ENCODE results near the gene FYN. TPM values are rescaled to one million over a fixed set of nuclear protein-coding genes. Genes with fewer than 3 reads are reported as not detected.

The FYN gene
- total and polyA plus RNA-seq, 2 of the 8 experiments (the other 6 are each of a cell fraction or from before 2014, with no cell fraction given) = 46.8 to 97.2 TPM

- H4K5ac ChIP-seq (ENCODE audit: insufficient read length, low read depth, low read length) = no peak overlapping the region
- no peaks in the 10 kb centered on the region; a peak in 1 of 4 replicates for H3K79me2 ChIP-seq (ENCODE audit: control insufficient read depth in 1 of 2, insufficient read depth in 2 of 2, low read length in 2 of 2)
- 78% methylated on average over 2 of the region's 2 CpGs; no CpG with 5 or more reads in 1 of the 2 experiments for WGBS, 2 experiments (ENCODE audit: extremely low coverage in 1 of 2, insufficient coverage in 1 of 2, insufficient read length in 1 of 2, insufficient replicate concordance in 2 of 2, low coverage in 1 of 2, low lambda C conversion rate in 2 of 2, missing lambda C conversion rate in 1 of 2)
- no peak overlapping the region for H3K9ac ChIP-seq (replicated peaks in 1 of 4; ENCODE audit: extremely low read depth in 1 of 4, low read depth in 3 of 4, low read length in 3 of 4)
- no peak overlapping the region for H3K56ac ChIP-seq (replicated peaks; ENCODE audit: insufficient read length, low read depth, low read length)
- no peaks in the 10 kb centered on the region for H3K23me2 ChIP-seq (ENCODE audit: low read depth, low read length)
- H3K27ac ChIP-seq (ENCODE audit: low read depth, low read length) = no peak overlapping the region
- H2BK20ac ChIP-seq (ENCODE audit: low read length) = no peak overlapping the region
- H3K18ac ChIP-seq (ENCODE audit: extremely low read depth, low read length) = no peak overlapping the region
- FAIRE-seq (no peak), DNase-seq (ENCODE audit: low read depth in 1 of 2, low spot score in 2 of 2) (no peak)
- no peak overlapping the region for H3K4me2 ChIP-seq (ENCODE audit: insufficient read depth in 1 of 2, low read depth in 2 of 2, low read length in 2 of 2)
- TF ChIP-seq HDAC6 (IDR thresholded peaks at IDR 0.05; ENCODE audit: low read depth, low read length) (no peak), SP2 (IDR thresholded peaks at IDR 0.05; ENCODE audit: low read length) (no peak), CHD2 (IDR thresholded peaks at IDR 0.05; ENCODE audit: low read length) (no peak), NRF1 (IDR thresholded peaks at IDR 0.05; ENCODE audit: low read depth, low read length) (no peak), JUND (IDR thresholded peaks at IDR 0.05; ENCODE audit: low read length) (no peak), GTF2F1 (IDR thresholded peaks at IDR 0.05; ENCODE audit: borderline replicate concordance, low read depth, low read length) (no peak), TCF12 (IDR thresholded peaks at IDR 0.05; ENCODE audit: low read depth, low read length) (no peak), EGR1 (IDR thresholded peaks at IDR 0.05; ENCODE audit: borderline replicate concordance, low read depth, low read length) (no peak), HDAC2 (IDR thresholded peaks at IDR 0.05; ENCODE audit: borderline replicate concordance in 1 of 2, low read depth in 2 of 2, low read length in 2 of 2) (no peak), MAFK (IDR thresholded peaks at IDR 0.05; ENCODE audit: low read depth, low read length) (no peak)
- TF ChIP-seq, protein P1, sequence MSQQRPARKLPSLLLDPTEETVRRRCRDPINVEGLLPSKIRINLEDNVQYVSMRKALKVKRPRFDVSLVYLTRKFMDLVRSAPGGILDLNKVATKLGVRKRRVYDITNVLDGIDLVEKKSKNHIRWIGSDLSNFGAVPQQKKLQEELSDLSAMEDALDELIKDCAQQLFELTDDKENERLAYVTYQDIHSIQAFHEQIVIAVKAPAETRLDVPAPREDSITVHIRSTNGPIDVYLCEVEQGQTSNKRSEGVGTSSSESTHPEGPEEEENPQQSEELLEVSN (IDR thresholded peaks at IDR 0.05) = no peak
- H2BK12ac ChIP-seq (ENCODE audit: low read depth, low read length) = no peak overlapping the region
- H3K14ac ChIP-seq (ENCODE audit: insufficient read length) = no peak overlapping the region
- H3K36me3 ChIP-seq (ENCODE audit: control insufficient read depth in 2 of 4, insufficient read depth in 4 of 4, low read length in 3 of 4) = no peaks in the 10 kb centered on the region
- H4K8ac ChIP-seq (ENCODE audit: extremely low read depth, insufficient read depth, low read length) = no peak overlapping the region
- POLR2A ChIA-PET (ENCODE audit: partially characterized antibody) = interaction anchor here (1.2 kb wide), 1 partner anchor 12 kb away, joined by 3 read pairs; no protein-coding TSS in a partner anchor
- H2AFZ ChIP-seq (ENCODE audit: low read length) = no peak overlapping the region
- H3K23ac ChIP-seq (ENCODE audit: insufficient read length) = no peak overlapping the region
- no peak overlapping the region for H3K4me3 ChIP-seq (ENCODE audit: extremely low read depth in 1 of 4, insufficient read depth in 2 of 4, low read depth in 3 of 4, low read length in 4 of 4)
- no peaks in the 10 kb centered on the region for H3K9me3 ChIP-seq (ENCODE audit: insufficient read depth in 2 of 2, low read depth in 1 of 2, low read length in 1 of 2)
- CTCF ChIA-PET (ENCODE audit: partially characterized antibody) = interaction anchor here (0.9 to 2.2 kb wide), 3 partner anchors 20 to 119 kb away, joined by 3 to 6 read pairs (median 4); no protein-coding TSS in a partner anchor
- no peaks in the 10 kb centered on the region for H3K4me1 ChIP-seq (replicated peaks in 1 of 4; ENCODE audit: control insufficient read depth in 3 of 4, insufficient read depth in 4 of 4, low read length in 3 of 4)
- no peak overlapping the region for H3K4ac ChIP-seq (replicated peaks; ENCODE audit: insufficient read length, low read depth, low read length)
- H2BK5ac ChIP-seq (ENCODE audit: low read depth, low read length) = no peak overlapping the region
- no peak overlapping the region for H2BK15ac ChIP-seq (ENCODE audit: low read length)
- no peak overlapping the region for H4K91ac ChIP-seq (replicated peaks; ENCODE audit: insufficient read length, low read length)
- no peak overlapping the region for H2BK120ac ChIP-seq (replicated peaks; ENCODE audit: low read depth, low read length)
- no peaks in the 10 kb centered on the region for H3K27me3 ChIP-seq (replicated peaks in 1 of 4; ENCODE audit: control insufficient read depth in 3 of 4, extremely low read depth in 1 of 4, insufficient read depth in 3 of 4, low read length in 3 of 4)
- no peak overlapping the region for H2AK5ac ChIP-seq (ENCODE audit: low read depth, low read length)
- H4K20me1 ChIP-seq (replicated peaks in 1 of 2; ENCODE audit: control insufficient read depth in 1 of 2, insufficient read depth in 2 of 2, low read length in 2 of 2) = peaks cover 3% of the 10 kb centered on the region in 2 experiments
- H3K79me1 ChIP-seq (ENCODE audit: low read depth, low read length) = no peaks in the 10 kb centered on the region; the same call in 1 of the 2 replicates
These were observed 43.3 kb downstream of the FYN start for GRCh38 chr6:111829998-111830397.
